Measurements from ENCODE around the gene VAV2. TPM values are rescaled to one million over a fixed set of nuclear protein-coding genes. Genes with fewer than 3 reads are reported as not detected.

Gene VAV2
- total RNA-seq, 1 donor from 2014 or later, result 80.6 TPM

- no peak for DNase-seq (ENCODE audit: low spot score, unreplicated experiment)
- TF ChIP-seq CTCF (IDR thresholded peaks at IDR 0.05; ENCODE audit: unreplicated experiment), result no peak
- Mint-ChIP-seq H3K27me3 (no peaks in the 10 kb centered on the region), H3K36me3 (ENCODE audit: insufficient read depth) (peaks cover 2% of the 10 kb centered on the region), H3K9me3 (ENCODE audit: low read depth) (no peaks in the 10 kb centered on the region), H3K4me1 (ENCODE audit: low read depth) (peaks cover 39% of the 10 kb centered on the region), H3K4me3 (ENCODE audit: low read depth) (no peak overlapping the region), H3K27ac (peak overlapping the region; percentile 62)
Measured at GRCh38 chr9:133914442-133915342, 77.4 kb downstream of the VAV2 start.

DNA sequence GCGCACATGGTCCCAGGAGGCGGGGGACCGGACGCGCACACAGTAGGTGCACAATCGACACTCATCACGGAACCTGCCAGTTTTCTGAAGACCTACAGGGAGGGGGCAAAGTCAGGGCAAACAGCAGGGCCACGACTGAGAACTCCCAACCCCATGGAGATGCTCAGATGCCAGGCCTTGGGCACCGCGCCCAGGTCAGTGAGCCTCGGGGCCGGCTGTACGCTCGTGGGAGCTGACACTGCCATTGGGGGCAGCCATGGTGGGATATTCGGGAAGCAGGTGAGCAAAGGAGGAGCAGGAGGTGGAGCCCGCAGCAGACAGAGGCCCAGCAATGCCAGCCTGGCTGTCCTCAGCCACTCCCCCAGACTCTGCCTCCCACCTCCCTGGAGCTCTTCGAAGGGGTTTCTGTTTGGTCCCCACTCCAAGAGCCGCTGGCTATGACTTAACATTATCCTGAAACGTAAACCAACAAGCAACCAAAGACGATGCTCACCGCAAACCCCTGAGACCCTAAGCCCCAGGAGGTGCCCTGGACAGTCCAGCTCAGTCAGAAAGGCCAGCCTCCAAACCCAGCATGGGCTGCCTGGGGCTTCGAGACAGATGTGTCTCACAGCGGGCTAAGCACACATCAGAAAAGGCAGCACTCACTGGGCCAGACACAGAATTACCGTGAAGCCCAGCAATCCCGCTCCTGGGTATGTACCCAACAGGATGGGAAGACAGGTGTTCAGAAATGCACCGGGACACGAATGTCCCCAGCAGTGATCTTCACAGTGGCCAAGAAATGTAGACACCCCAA lies 78.4 kb downstream of the VAV2 start:
- H3K27ac Mint-ChIP-seq, result peak overlapping the region; percentile 52
- TF ChIP-seq CTCF (IDR thresholded peaks at IDR 0.05; ENCODE audit: unreplicated experiment), result no peak
- no peaks in the 10 kb centered on the region for H3K9me3 Mint-ChIP-seq (ENCODE audit: low read depth)
- no peak for DNase-seq (ENCODE audit: low spot score, unreplicated experiment)
- no peak overlapping the region for H3K4me3 Mint-ChIP-seq (ENCODE audit: low read depth)
- no peaks in the 10 kb centered on the region for H3K36me3 Mint-ChIP-seq (ENCODE audit: insufficient read depth)
- no peaks in the 10 kb centered on the region for H3K27me3 Mint-ChIP-seq
- H3K4me1 Mint-ChIP-seq (ENCODE audit: low read depth), result peaks cover 37% of the 10 kb centered on the region

DNA sequence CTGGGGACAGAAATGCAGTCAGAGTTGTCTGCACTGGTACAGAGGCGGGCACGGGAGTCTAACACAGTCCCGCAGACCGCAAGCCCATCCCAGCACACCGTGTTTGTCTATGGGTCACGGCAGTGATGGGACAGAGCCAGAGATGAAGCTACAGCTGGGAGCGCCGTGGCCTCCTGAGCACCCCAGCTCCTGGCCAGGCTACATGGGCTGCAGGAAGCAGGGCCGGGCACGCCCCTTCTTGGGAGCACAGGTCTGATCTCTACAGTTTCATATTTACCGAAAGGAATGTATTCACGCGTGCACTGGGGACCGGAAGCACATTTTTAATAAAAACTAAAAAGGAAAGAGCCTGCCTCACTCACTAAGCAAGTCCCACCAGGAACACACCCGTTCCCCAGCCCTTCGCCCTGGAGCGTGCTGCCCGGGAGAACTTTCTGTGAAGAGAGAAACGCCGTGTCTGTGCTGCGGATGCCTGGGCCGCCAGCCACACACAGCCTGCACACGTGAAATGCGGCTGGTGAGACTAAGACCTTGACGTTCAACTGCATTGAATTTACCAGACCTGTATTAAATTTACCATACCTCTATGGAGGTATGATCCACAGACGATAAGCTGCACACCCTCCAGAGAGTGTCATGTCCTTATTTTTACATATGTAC lies 81.1 kb downstream of the VAV2 start:
- Mint-ChIP-seq H3K27ac (peak overlapping the region; percentile 33), H3K9me3 (ENCODE audit: low read depth) (no peaks in the 10 kb centered on the region), H3K4me1 (ENCODE audit: low read depth) (peaks cover 35% of the 10 kb centered on the region), H3K27me3 (no peaks in the 10 kb centered on the region), H3K36me3 (ENCODE audit: insufficient read depth) (no peaks in the 10 kb centered on the region), H3K4me3 (ENCODE audit: low read depth) (no peak overlapping the region)
- no peak for DNase-seq (ENCODE audit: low spot score, unreplicated experiment)
- no peak for TF ChIP-seq CTCF (IDR thresholded peaks at IDR 0.05; ENCODE audit: unreplicated experiment)

DNA sequence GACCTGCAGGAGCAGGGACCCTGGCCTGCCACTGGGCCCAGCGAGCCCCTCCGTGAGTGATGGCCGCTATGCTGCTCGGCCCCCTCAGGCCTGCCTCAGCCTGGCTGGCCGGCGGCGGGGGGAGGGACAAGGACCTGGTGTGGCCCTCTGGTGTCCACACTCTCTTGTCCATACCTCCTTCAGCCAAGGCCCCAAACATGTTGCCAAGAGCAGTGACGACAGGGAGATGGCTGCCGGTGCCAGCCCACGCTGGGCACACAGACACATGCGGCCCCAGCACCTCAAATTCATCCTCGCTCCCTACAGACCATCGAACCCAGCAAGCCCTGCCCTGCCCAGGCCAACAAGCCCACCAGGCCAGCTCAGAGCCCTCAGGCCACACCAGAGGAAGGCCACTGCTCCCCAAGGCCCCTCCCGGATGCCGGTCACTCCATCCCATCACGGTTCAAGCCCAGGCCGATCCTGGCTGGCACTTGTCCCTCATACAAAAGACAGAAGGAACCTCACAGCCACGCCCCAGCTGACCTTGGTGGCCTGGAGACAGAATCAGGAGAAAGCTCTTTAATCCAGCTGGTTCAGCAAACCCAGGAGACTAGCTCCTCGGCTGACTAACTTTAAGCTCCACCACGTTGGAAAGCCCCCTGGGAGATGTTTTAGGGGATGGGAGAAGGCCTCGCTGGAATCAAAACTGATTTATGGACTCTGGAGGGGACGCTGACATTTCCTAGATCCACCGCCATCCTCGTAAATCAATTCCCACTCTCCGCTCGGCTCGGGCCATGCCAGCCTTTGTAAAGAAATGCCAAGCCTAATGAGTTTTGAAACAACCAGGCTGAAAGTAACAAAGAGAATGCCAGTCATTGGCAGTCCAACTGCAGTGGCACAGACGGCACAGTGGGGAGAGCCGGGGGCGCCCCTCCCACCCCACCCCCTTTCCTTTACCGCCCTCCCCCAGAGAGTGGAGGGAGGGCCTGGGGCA lies 84.9 kb downstream of the VAV2 start:
- Mint-ChIP-seq H3K4me1 (ENCODE audit: low read depth) (peaks cover 22% of the 10 kb centered on the region), H3K9me3 (ENCODE audit: low read depth) (no peaks in the 10 kb centered on the region), H3K4me3 (ENCODE audit: low read depth) (no peak overlapping the region), H3K36me3 (ENCODE audit: insufficient read depth) (no peaks in the 10 kb centered on the region), H3K27me3 (no peaks in the 10 kb centered on the region), H3K27ac (peak overlapping the region; percentile 56)
- no peak for DNase-seq (ENCODE audit: low spot score, unreplicated experiment)
- no peak for TF ChIP-seq CTCF (IDR thresholded peaks at IDR 0.05; ENCODE audit: unreplicated experiment)

All from progenitor cell of endocrine pancreas (in vitro differentiated cells).